ENCODE results near the gene TOM1L2.

- no peak for TF ChIP-seq LEF1 (IDR thresholded peaks at IDR 0.05; ENCODE audit: borderline replicate concordance)
- TF ChIP-seq FOXK2 (IDR thresholded peaks at IDR 0.05), result no peak
- TF ChIP-seq SP1 (IDR thresholded peaks at IDR 0.05), result no peak
- no peak for TF ChIP-seq PKNOX1 (IDR thresholded peaks at IDR 0.05)
Measured at GRCh38 chr17:17947309-17947708, 24.9 kb downstream of the TOM1L2 start.
